HepG2 (cell line): Measurements from ENCODE around the gene HNRNPF. TPM values are rescaled to one million over a fixed set of nuclear protein-coding genes. Genes with fewer than 3 reads are reported as not detected.

Experiments
- ADNP ChIP-seq: sonication (generic); formaldehyde crosslinking; IDR thresholded peaks from 2 replicates; pipeline ENCODE4 v1.4.0; 2020; ENCODE audit warnings: missing genetic modification reagents
- ELK4 ChIP-seq: sonication (generic); formaldehyde crosslinking; IDR thresholded peaks from 2 replicates; pipeline ENCODE4 v1.9.0; 2021; ENCODE audit warnings: missing genetic modification reagents, borderline replicate concordance
- GFI1 ChIP-seq: sonication (generic); formaldehyde crosslinking; IDR thresholded peaks from 2 replicates; pipeline ENCODE4 v1.5.0; 2020; ENCODE audit warnings: missing genetic modification reagents, mild to moderate bottlenecking, borderline replicate concordance
- HIVEP1 ChIP-seq: sonication (generic); formaldehyde crosslinking; IDR thresholded peaks from 2 replicates; pipeline ENCODE4 v1.4.0; 2020; ENCODE audit warnings: mild to moderate bottlenecking, missing genetic modification reagents
- HOXA5 ChIP-seq: sonication (generic); formaldehyde crosslinking; IDR thresholded peaks from 2 replicates; pipeline ENCODE4 v1.4.0; 2020; ENCODE audit warnings: missing genetic modification reagents
- LRRFIP1 ChIP-seq: sonication (generic); formaldehyde crosslinking; conservative IDR thresholded peaks from 2 replicates; pipeline ENCODE4 v1.4.0; 2020; ENCODE audit warnings: missing genetic modification reagents
- MZF1 ChIP-seq: sonication (generic); formaldehyde crosslinking; IDR thresholded peaks from 2 replicates; pipeline ENCODE4 v1.8.1; 2023; ENCODE audit warnings: mild to moderate bottlenecking, missing genetic modification reagents, borderline replicate concordance
- NFATC3 ChIP-seq: sonication (generic); formaldehyde crosslinking; IDR thresholded peaks from 2 replicates; pipeline ENCODE4 v1.5.1; 2020; ENCODE audit warnings: mild to moderate bottlenecking, missing genetic modification reagents
- PAF1 ChIP-seq: IDR thresholded peaks from 2 replicates; pipeline ENCODE4 v1.6.1; 2016; ENCODE audit warnings: missing genetic modification reagents, missing compliant biosample characterization
- ZBTB14 ChIP-seq: sonication (generic); formaldehyde crosslinking; IDR thresholded peaks from 2 replicates; pipeline ENCODE4 v1.4.0; 2020; ENCODE audit warnings: missing genetic modification reagents
- ZFP36 ChIP-seq: fragments of 150-350 bp; IDR thresholded peaks from 2 replicates; pipeline ENCODE4 v1.6.1; 2018; ENCODE audit warnings: borderline replicate concordance, low read length, low read depth; ENCODE audit not compliant: partially characterized antibody
- ZNF468 ChIP-seq: sonication (generic); formaldehyde crosslinking; IDR thresholded peaks from 2 replicates; pipeline ENCODE4 v1.8.0; 2022; ENCODE audit warnings: mild to moderate bottlenecking, moderate library complexity, missing genetic modification reagents
- ZNF496 ChIP-seq: sonication (generic); formaldehyde crosslinking; IDR thresholded peaks from 2 replicates; pipeline ENCODE4 v1.8.1; 2023; ENCODE audit warnings: mild to moderate bottlenecking, moderate library complexity, missing genetic modification reagents; ENCODE audit not compliant: insufficient replicate concordance
- ZNF567 ChIP-seq: sonication (generic); formaldehyde crosslinking; IDR thresholded peaks from 2 replicates; pipeline ENCODE4 v1.8.1; 2023; ENCODE audit warnings: mild to moderate bottlenecking, missing genetic modification reagents, borderline replicate concordance
- ZNF660 ChIP-seq: sonication (generic); formaldehyde crosslinking; IDR thresholded peaks from 2 replicates; pipeline ENCODE4 v1.5.1; 2020; ENCODE audit warnings: mild to moderate bottlenecking, low read depth, missing genetic modification reagents, borderline replicate concordance
- ZNF709 ChIP-seq: sonication (generic); formaldehyde crosslinking; IDR thresholded peaks from 2 replicates; pipeline ENCODE4 v1.5.0; 2020; ENCODE audit warnings: mild to moderate bottlenecking, missing genetic modification reagents
- ZNF784 ChIP-seq: sonication (generic); formaldehyde crosslinking; IDR thresholded peaks from 2 replicates; pipeline ENCODE4 v1.5.1; 2020; ENCODE audit warnings: missing genetic modification reagents, mild to moderate bottlenecking, borderline replicate concordance
- ZNF800 ChIP-seq: sonication (generic); formaldehyde crosslinking; IDR thresholded peaks from 2 replicates; pipeline ENCODE4 v1.4.0; 2020; ENCODE audit warnings: missing genetic modification reagents
- ZSCAN12 ChIP-seq: sonication (generic); formaldehyde crosslinking; IDR thresholded peaks from 2 replicates; pipeline ENCODE4 v1.9.0; 2021; ENCODE audit warnings: mild to moderate bottlenecking, missing genetic modification reagents
- polyA plus RNA-seq, 8 experiments: library from polyadenylated mRNA; depleted of rRNA in 3 of 8; stranded (reverse) in 7 of 8; unstranded in 1 of 8; fragments of >200 nt; fragmentation: Illumina TruSeq in 4 of 8; extraction: Trizol in 4 of 8; gene quantifications; 2 replicates each; pipeline versions ENCODE4 v1.2.1 to v1.2.3, GENCODE V29; 2011 to 2016; ENCODE audit warnings: low read depth in 4 of 8, missing spikeins in 1 of 8, mixed read lengths in 1 of 8; ENCODE audit not compliant: insufficient read depth in 1 of 8
- total RNA-seq, 5 experiments: library from RNA; depleted of rRNA; stranded (reverse); fragments of >200 nt; fragmentation: Illumina TruSeq; extraction: Trizol; gene quantifications; 2 replicates each; pipeline ENCODE4 v1.2.3, GENCODE V29; 2016; ENCODE audit warnings: low read depth in 1 of 5

HNRNPF gene
- total and polyA plus RNA-seq, 2 of the 13 experiments (the other 11 are each of a cell fraction or from before 2014, with no cell fraction given), result 166 to 308 TPM

GRCh38 chr10:43396061-43396927 is 12.7 kb downstream of the HNRNPF start (continued):
- TF ChIP-seq ZNF784 (CRISPR knock-in tag) (no peak), GFI1 (CRISPR knock-in tag) (0 out of 2 replicates have a peak, but pooled peaks have one; percentile 19), HIVEP1 (peak; percentile 36; the same call in 1 of the 2 replicates), HOXA5 (CRISPR knock-in tag) (peak; percentile 43; the same call in 1 of the 2 replicates), ZFP36 (no peak), ZNF709 (CRISPR knock-in tag) (peak; percentile 61; the same call in 1 of the 2 replicates), ZSCAN12 (peak; percentile 62; the same call in 1 of the 2 replicates), ZNF496 (CRISPR knock-in tag) (no peak), ZNF468 (CRISPR knock-in tag) (0 out of 2 replicates have a peak, but pooled peaks have one; percentile 77), ZNF567 (CRISPR knock-in tag) (0 out of 2 replicates have a peak, but pooled peaks have one; percentile 48), ZNF800 (CRISPR knock-in tag) (0 out of 2 replicates have a peak, but pooled peaks have one; percentile 40), LRRFIP1 (CRISPR knock-in tag) (no peak), ZNF660 (CRISPR knock-in tag) (no peak), ZBTB14 (CRISPR knock-in tag) (peak; percentile 52; the same call in 1 of the 2 replicates), PAF1 (CRISPR knock-in tag) (no peak), ELK4 (CRISPR knock-in tag) (no peak), ADNP (CRISPR knock-in tag) (no peak), MZF1 (CRISPR knock-in tag) (no peak), NFATC3 (CRISPR knock-in tag) (no peak)
